A549 (cell line): ENCODE data around the gene FAM240B. TPM values are rescaled to one million over a fixed set of nuclear protein-coding genes. Genes with fewer than 3 reads are reported as not detected.

ENCODE experiments used
- ATAC-seq, 2 experiments: fragments of 200-7000 bp in 1 of 2; fragments of >200 bp in 1 of 2; cut with Nextera tagmentation in 1 of 2; cut with Tn5 transposase in 1 of 2; 3 replicates each; pipeline versions ENCODE4 v1.8.0 to v1.9.1; 2018 to 2020; ENCODE audit warnings: mild to moderate bottlenecking in 1 of 2, moderate library complexity in 1 of 2
- CTCF ChIA-PET: fragments of 300-600 bp; sonication (Branson Sonifier 250); formaldehyde crosslinking; extraction: SDS; loops from one replicate; lab custom pipeline; 2021; ENCODE audit warnings: antibody characterized with exemption, inconsistent platforms; lab: Yijun Ruan, JAX
- POLR2A ChIA-PET: fragments of 350-600 bp; formaldehyde crosslinking; extraction: SDS; loops from one replicate; lab custom pipeline; 2021; ENCODE audit warnings: antibody characterized with exemption, inconsistent platforms; lab: Yijun Ruan, JAX
- DNase-seq, 2 experiments: peaks; one replicate each; pipeline versions ENCODE4 v3.0.0 to v3.0.0-alpha.2; 2011 to 2016; ENCODE audit warnings: low read depth in 1 of 2, low spot score in 1 of 2
- FAIRE-seq: peaks from 2 replicates; lab custom pipeline; 2011; peaks lifted over from hg19 to GRCh38; lab: Jason Lieb, UNC
- H3K27ac ChIP-seq, 2 experiments: fragments of >200 bp; sonication (Bioruptor Twin); formaldehyde crosslinking; 3 replicates each; pipeline ENCODE4 v1.5.1; 2016 to 2017
- H3K4me1 ChIP-seq: fragments of >200 bp; sonication (Bioruptor Twin); formaldehyde crosslinking; 3 replicates; pipeline ENCODE4 v1.6.1; 2016
- H3K4me2 ChIP-seq: fragments of >200 bp; sonication (Bioruptor Twin); formaldehyde crosslinking; 3 replicates; pipeline ENCODE4 v1.6.1; 2016
- H3K4me3 ChIP-seq: fragments of >200 bp; sonication (Bioruptor Twin); formaldehyde crosslinking; 3 replicates; pipeline ENCODE4 v1.5.1; 2016
- H3K9me3 ChIP-seq: fragments of >200 bp; sonication (Bioruptor Twin); formaldehyde crosslinking; 3 replicates; pipeline ENCODE4 v1.6.1; 2016
- ATOH8 ChIP-seq: fragments of 250-450 bp; sonication (Bioruptor Pico); IDR thresholded peaks from 2 replicates; pipeline ENCODE4 v1.5.0; 2020; ENCODE audit warnings: low read depth, mild to moderate bottlenecking, moderate library complexity
- BCL3 ChIP-seq: fragments of >200 bp; sonication (Bioruptor Twin); formaldehyde crosslinking; IDR thresholded peaks from 3 replicates; pipeline ENCODE4 v1.6.1; 2016
- BHLHE40 ChIP-seq: IDR thresholded peaks from 2 replicates; pipeline ENCODE4 v1.6.1; 2012; ENCODE audit warnings: low read depth, low read length, inconsistent platforms
- CBX2 ChIP-seq: fragments of 200-600 bp; sonication (generic); IDR thresholded peaks from 2 replicates; pipeline ENCODE4 v1.6.1; 2016; ENCODE audit warnings: low read depth, mild to moderate bottlenecking, borderline replicate concordance
- CHD2 ChIP-seq: fragments of 150-350 bp; IDR thresholded peaks from 2 replicates; pipeline ENCODE4 v1.6.1; 2014; ENCODE audit warnings: low read length; ENCODE audit not compliant: partially characterized antibody
- EHF ChIP-seq: fragments of 250-450 bp; sonication (Bioruptor Pico); IDR thresholded peaks from 2 replicates; pipeline ENCODE4 v1.5.0; 2020; ENCODE audit warnings: mild to moderate bottlenecking
- ESRRA ChIP-seq: fragments of 150-350 bp; IDR thresholded peaks from 2 replicates; pipeline ENCODE4 v1.6.1; 2014; ENCODE audit warnings: mild to moderate bottlenecking, low read length, borderline replicate concordance
- FOSL2 ChIP-seq, 2 experiments: fragments of 450-650 bp in 1 of 2; fragments of >200 bp in 1 of 2; sonication (Bioruptor Twin) in 1 of 2; formaldehyde crosslinking; IDR thresholded peaks; 2 replicates each; pipeline versions ENCODE4 v1.5.0 to v1.6.1; 2016 to 2020; ENCODE audit warnings: mild to moderate bottlenecking in 1 of 2, moderate library complexity in 1 of 2
- HMGXB4 ChIP-seq: fragments of 250-450 bp; sonication (Bioruptor Pico); IDR thresholded peaks from 2 replicates; pipeline ENCODE4 v1.5.0; 2021; ENCODE audit warnings: mild to moderate bottlenecking, moderate library complexity, borderline replicate concordance
- HOXB5 ChIP-seq: fragments of 250-450 bp; sonication (Bioruptor Pico); IDR thresholded peaks from 2 replicates; pipeline ENCODE4 v1.5.0; 2020; ENCODE audit warnings: mild to moderate bottlenecking, moderate library complexity
- JUNB ChIP-seq: fragments of >200 bp; sonication (Bioruptor Twin); formaldehyde crosslinking; IDR thresholded peaks from 2 replicates; pipeline ENCODE4 v1.6.1; 2016
- MAFK ChIP-seq: fragments of 450-650 bp; IDR thresholded peaks from 2 replicates; pipeline ENCODE4 v1.6.1; 2014; ENCODE audit not compliant: partially characterized antibody
- MAX ChIP-seq: IDR thresholded peaks from 2 replicates; pipeline ENCODE4 v1.6.1; 2012
- NPAS2 ChIP-seq: fragments of 250-450 bp; sonication (Bioruptor Pico); IDR thresholded peaks from 2 replicates; pipeline ENCODE4 v1.8.0; 2022; ENCODE audit warnings: mild to moderate bottlenecking, moderate library complexity, borderline replicate concordance
- PHF8 ChIP-seq: fragments of 200-600 bp; sonication (generic); IDR thresholded peaks from 2 replicates; pipeline ENCODE4 v1.6.1; 2016; ENCODE audit warnings: low read depth, mild to moderate bottlenecking, antibody characterized with exemption, moderate library complexity, borderline replicate concordance
- POLR2A ChIP-seq: IDR thresholded peaks from 2 replicates; pipeline ENCODE4 v1.6.1; 2012; ENCODE audit warnings: mild to moderate bottlenecking, low read length
- RAD21 ChIP-seq, 2 experiments: fragments of >200 bp in 1 of 2; sonication (Bioruptor Twin) in 1 of 2; formaldehyde crosslinking in 1 of 2; IDR thresholded peaks in 1 of 2; conservative IDR thresholded peaks in 1 of 2; 2 replicates in 1 of 2; 3 replicates in 1 of 2; pipeline ENCODE4 v1.6.1; 2012 to 2018; ENCODE audit warnings: inconsistent platforms in 1 of 2
- RARB ChIP-seq: fragments of 250-450 bp; sonication (Bioruptor Pico); IDR thresholded peaks from 2 replicates; pipeline ENCODE4 v1.8.0; 2021; ENCODE audit warnings: mild to moderate bottlenecking, moderate library complexity
- REST ChIP-seq: fragments of 200-600 bp; sonication (generic); IDR thresholded peaks from 2 replicates; pipeline ENCODE4 v1.6.1; 2016; ENCODE audit warnings: antibody characterized with exemption, mild to moderate bottlenecking, moderate library complexity
- SMC3 ChIP-seq: fragments of >200 bp; sonication (Bioruptor Twin); formaldehyde crosslinking; IDR thresholded peaks from 3 replicates; pipeline ENCODE4 v1.6.1; 2018; ENCODE audit warnings: inconsistent platforms
- SREBF2 ChIP-seq: fragments of 450-650 bp; IDR thresholded peaks from 2 replicates; pipeline ENCODE4 v1.6.1; 2014; ENCODE audit warnings: mild to moderate bottlenecking, moderate library complexity
- TP53 ChIP-seq: fragments of 250-450 bp; sonication (Bioruptor Pico); IDR thresholded peaks from 2 replicates; pipeline ENCODE4 v1.5.0; 2021; ENCODE audit warnings: mild to moderate bottlenecking, moderate library complexity
- USF2 ChIP-seq: fragments of 450-650 bp; IDR thresholded peaks from 2 replicates; pipeline ENCODE4 v1.6.1; 2014; ENCODE audit warnings: antibody characterized with exemption
- ZSCAN20 ChIP-seq: fragments of 250-450 bp; sonication (Bioruptor Pico); IDR thresholded peaks from 2 replicates; pipeline ENCODE4 v1.8.0; 2022; ENCODE audit warnings: mild to moderate bottlenecking, moderate library complexity
- WGBS: methylation state at CpG from one replicate; pipeline ENCODE4 v1.1.6; 2017; ENCODE audit errors: missing lambda C conversion rate; 5-methylcytosine and 5-hydroxymethylcytosine counted together
- polyA plus RNA-seq, 4 experiments: library from polyadenylated mRNA; depleted of rRNA in 3 of 4; stranded (reverse); fragments of >200 nt; fragmentation: RNase III in 1 of 4; extraction: RNeasy Plus Mini Kit Qiagen cat#74134 plus additional on column Dnase treatment in 1 of 4; gene quantifications; 2 replicates in 3 of 4; 3 replicates in 1 of 4; pipeline ENCODE4 v1.2.3, GENCODE V29; 2011 to 2017

Gene FAM240B
- polyA plus RNA-seq, 2 of the 4 experiments (the other 2 are of a cell fraction) = not detected

- WGBS = 51% methylated on average over 5 of the region's 5 CpGs
- POLR2A ChIA-PET = no interaction called here
- CTCF ChIA-PET = interaction anchor here (0.5 kb wide), 1 partner anchor 13 kb away, joined by 3 read pairs; no protein-coding TSS in a partner anchor
- Histone ChIP-seq H3K27ac (no peak overlapping the region), H3K4me2 (no peak overlapping the region), H3K4me1 (no peaks in the 10 kb centered on the region), H3K9me3 (no peaks in the 10 kb centered on the region)
- TF ChIP-seq EHF (CRISPR knock-in tag) (no peak), TP53 (CRISPR knock-in tag) (no peak), FOSL2 (IDR thresholded peaks at IDR 0.05) (no peak), FOSL2 (CRISPR knock-in tag; IDR thresholded peaks at IDR 0.05) (no peak), HOXB5 (CRISPR knock-in tag) (no peak), ESRRA (no peak), HMGXB4 (CRISPR knock-in tag) (no peak), ZSCAN20 (no peak), SMC3 (no peak), PHF8 (no peak)
- TF ChIP-seq, all 56 proteins: peak for 0
- FAIRE-seq (no peak), ATAC-seq (no peak), DNase-seq (no peak)
- no peak overlapping the region for H3K4me3 ChIP-seq
Measured at GRCh38 chr9:38656896-38657295, 63.0 kb downstream of the FAM240B start.

GRCh38 chr9:38652486-38652885, 67.4 kb downstream of the FAM240B start:
- 0 out of 3 replicates have a peak, but pooled peaks cover 3% of the 10 kb centered on the region for H3K9me3 ChIP-seq
- ChIA-PET CTCF (interaction anchor here (1.1 to 4.0 kb wide), 3 partner anchors 11 to 32 kb away, joined by 3 to 21 read pairs (median 7); partner anchors contain the start of gene ANKRD18A), POLR2A (no interaction called here)
- no peak overlapping the region for H3K4me2 ChIP-seq
- no peak for FAIRE-seq
- H3K4me3 ChIP-seq = no peak overlapping the region
- no peak for TF ChIP-seq BHLHE40
- TF ChIP-seq CBX2 = no peak
- no peak for TF ChIP-seq POLR2A
- TF ChIP-seq CHD2 = no peak
- TF ChIP-seq NPAS2 = no peak
- no peak for TF ChIP-seq RARB
- TF ChIP-seq USF2 = no peak
- no peak for TF ChIP-seq REST
- TF ChIP-seq BCL3 = no peak
- TF ChIP-seq EHF (CRISPR knock-in tag) = no peak
- TF ChIP-seq RAD21 (conservative IDR thresholded peaks at IDR 0.05 in 1 of 2, IDR thresholded peaks at IDR 0.05 in 1 of 2) = no peak
- TF ChIP-seq MAX = no peak
- TF ChIP-seq TP53 (CRISPR knock-in tag) = no peak
- TF ChIP-seq JUNB = no peak
- no peak for TF ChIP-seq SREBF2
- no peak for TF ChIP-seq HMGXB4 (CRISPR knock-in tag)
- TF ChIP-seq ATOH8 (CRISPR knock-in tag) = no peak
- TF ChIP-seq MAFK = no peak
- no peak overlapping the region for H3K27ac ChIP-seq
- DNase-seq = no peak
- H3K4me1 ChIP-seq = no peaks in the 10 kb centered on the region
- no peak for ATAC-seq
- WGBS = 85% methylated on average over 7 of the region's 7 CpGs
